DMS153 treated with DMSO at 0.1 percent for 48 hours (cell line): Measurements from ENCODE around the gene GPS1.

ENCODE experiments used
- DNase-seq: peaks from one replicate; lab custom pipeline; 2025; ENCODE audit not compliant: unreplicated experiment; lab: John Stamatoyannopoulos, UW

GPS1 gene

GRCh38 chr17:82051776-82052637 is at the start of gene GPS1, which contains the start of gene RFNG:
GPS1 (plus strand) TSS chr17:82051898; CDS start chr17:82051932, 34 bp downstream.
RFNG (minus strand) TSS chr17:82051811; CDS start chr17:82051766, 45 bp downstream.
- peak; percentile 23 for DNase-seq

GRCh38 chr17:82003411-82004381 is 48.0 kb upstream of the GPS1 start:
- no peak for DNase-seq

DNA sequence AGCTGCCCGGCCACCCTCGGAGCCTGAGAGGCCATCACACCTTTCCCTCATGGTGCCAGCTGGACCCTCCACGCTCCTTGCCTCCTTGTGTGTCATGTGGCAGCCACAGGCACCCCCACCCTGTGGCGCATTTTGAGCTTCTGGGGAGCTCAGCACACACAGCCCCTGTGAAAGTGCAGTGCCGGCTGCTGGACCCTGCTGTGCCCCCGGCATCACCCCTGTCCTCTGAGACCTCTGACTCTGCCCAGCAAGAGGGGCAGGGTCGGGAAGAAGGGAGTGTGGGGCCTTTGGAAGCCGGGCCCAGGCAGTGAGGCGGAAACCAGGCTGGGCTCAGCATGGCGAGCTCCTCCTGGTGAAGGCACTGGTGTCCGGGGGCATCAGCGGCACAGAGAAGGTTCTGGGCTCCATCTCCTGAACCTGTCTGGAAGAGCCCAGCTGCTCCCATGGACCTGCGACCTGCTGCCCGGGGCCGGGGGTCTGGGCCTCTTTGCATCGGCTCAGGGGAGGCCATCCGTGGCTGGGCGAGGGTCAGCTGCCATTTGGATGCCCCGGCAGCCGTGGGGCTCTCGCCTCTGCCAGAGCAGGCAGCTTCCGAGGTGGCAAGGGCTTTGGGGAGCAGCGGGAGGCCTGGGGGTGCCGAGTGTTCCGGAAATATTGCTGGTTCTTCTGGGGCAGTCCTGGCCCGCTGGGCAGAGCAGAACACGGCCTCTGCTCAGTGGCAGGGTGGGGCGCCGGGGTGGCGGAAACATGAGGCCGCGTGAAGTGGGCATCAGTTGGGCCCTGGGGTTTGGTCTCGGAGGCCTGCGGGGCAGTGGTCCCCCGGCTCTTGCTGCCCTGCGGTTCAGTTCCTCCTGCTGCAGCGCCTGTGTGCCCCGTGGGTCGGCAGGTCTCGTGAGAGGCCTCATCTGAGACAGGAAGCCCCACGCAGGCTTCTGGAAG is 46.9 kb upstream of the GPS1 start:
- DNase-seq: no peak

GRCh38 chr17:82005701-82006348 is 45.9 kb upstream of the GPS1 start:
- no peak for DNase-seq

DNA sequence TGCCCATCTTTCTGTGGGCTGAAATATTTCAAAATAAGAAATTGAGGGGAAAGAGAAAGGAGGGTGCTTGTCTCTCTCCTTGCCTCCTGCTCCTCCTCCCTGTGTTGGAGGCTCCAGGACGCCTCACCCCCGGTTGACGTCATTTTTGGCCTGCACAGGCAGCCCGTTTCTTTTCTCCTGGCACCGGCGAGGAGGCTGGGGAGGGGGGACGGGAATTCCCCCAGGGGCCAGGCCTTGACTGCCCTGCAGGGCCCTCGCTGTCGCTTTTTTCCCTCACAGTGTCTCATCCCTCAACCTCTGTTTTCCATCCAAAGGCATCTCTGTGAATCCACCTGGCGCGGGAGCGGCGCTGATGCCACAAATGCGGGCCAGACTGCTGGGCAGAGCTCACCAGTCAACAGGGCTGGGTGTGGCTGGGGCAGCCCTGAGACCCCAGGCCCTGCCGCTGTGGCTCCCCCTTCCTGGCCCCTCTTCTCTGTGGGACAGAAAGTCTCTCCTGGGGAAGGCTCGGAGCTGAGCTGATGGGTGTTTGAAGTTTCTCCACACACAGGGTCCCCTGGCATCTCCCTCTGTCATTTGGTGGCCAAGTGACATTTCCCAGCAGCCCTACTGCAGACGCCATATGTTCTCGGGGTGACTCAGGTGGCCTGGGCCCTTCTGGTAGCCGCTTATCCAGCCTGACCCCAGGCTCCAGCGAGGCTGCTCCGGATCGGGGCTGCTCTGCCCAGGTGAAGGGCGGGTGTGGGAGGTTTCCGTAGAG is 45.0 kb upstream of the GPS1 start:
- no peak for DNase-seq

GRCh38 chr17:82007228-82007494 is 44.5 kb upstream of the GPS1 start:
- no peak for DNase-seq

DNA sequence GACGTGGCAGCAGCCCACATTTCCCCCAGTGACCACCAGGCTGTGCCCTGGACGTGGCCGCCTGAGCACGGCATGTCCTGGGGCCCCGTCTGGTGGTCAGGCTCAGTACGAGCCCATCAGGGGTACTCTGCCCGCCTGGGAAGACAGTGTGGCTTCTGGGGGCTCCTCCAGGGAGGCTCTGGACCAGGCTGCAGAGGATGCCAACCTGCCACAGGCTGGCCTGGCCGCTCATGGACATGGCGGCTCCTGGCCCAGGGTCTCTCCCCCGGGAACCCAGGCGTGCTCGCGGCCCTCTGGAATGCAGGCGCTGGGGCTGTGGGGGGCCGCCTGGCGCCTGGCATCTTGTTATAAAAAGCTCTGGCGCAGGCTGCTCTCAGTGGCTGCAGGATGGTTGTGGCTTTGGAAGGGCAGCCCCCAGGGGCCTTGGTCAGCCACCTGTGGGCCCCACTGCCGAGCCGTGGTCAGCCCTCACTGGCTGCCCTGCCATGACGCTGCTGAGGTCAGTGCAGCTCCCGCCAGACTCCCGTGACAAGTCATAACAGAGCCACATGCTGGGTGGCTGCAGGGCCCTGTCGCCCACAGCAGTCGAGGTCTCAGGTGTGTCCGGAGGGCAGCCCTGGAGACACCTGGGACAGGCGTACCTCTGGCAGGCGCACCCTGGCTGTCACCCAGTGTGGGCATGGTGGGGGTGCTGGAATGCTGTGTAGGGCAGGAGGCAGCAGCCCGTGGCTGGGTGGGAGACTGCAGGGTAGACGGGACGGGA is 44.0 kb upstream of the GPS1 start:
- DNase-seq: no peak

DNA sequence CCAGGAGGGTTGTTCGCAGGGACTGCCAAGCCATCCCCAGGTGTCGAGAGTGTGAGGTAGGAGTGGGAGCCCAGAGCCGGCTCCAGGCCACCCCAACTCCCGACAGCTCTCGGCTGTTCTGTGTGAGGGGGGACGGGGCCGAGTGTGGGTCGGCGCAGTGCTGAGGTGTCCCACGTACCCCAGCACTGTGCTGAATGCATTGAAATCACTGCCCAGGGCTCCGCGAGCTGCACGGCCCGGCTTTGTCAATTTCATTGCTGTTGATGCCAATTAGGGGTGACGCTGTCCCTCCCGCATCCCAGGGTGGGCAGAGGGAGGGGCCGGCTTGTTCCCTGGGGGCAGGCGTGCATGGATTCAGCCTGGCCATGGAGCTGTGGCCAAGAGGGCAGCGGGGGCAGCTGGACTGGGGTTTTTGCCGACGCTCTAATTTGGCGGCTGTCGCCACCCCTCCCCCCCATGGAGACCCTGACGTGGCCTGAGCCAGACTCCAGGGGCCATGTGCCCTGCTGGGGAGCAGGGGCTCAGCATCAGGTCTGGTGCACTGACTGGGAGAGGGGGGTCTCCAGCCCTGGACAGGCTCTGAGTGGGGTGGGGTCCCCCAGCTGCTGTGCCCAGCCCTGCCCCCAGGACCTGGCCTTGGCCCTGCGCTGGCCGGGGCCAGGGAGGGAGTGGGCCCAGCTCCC is 43.3 kb upstream of the GPS1 start:
- no peak for DNase-seq

- DNase-seq: no peak
Observed at GRCh38 chr17:82008941-82009405, 42.7 kb upstream of the GPS1 start.

DNA sequence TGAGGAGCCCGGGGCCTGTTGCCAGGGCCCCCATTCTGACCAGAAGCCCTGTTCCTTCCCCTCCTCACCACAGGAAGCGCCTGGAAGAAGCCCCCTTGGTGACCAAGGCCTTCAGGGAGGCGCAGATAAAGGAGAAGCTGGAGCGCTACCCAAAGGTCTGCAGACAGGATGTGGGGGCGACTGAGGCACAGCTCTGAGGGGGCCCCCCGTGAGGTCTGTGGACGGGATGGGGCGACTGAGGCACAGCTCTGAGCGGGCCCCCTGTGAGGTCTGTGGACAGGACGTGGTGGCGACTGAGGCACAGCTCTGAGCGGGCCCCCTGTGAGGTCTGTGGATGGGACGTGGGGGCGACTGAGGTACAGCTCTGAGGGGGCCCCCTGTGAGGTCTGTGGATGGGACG is 42.3 kb upstream of the GPS1 start:
- no peak for DNase-seq

DNA sequence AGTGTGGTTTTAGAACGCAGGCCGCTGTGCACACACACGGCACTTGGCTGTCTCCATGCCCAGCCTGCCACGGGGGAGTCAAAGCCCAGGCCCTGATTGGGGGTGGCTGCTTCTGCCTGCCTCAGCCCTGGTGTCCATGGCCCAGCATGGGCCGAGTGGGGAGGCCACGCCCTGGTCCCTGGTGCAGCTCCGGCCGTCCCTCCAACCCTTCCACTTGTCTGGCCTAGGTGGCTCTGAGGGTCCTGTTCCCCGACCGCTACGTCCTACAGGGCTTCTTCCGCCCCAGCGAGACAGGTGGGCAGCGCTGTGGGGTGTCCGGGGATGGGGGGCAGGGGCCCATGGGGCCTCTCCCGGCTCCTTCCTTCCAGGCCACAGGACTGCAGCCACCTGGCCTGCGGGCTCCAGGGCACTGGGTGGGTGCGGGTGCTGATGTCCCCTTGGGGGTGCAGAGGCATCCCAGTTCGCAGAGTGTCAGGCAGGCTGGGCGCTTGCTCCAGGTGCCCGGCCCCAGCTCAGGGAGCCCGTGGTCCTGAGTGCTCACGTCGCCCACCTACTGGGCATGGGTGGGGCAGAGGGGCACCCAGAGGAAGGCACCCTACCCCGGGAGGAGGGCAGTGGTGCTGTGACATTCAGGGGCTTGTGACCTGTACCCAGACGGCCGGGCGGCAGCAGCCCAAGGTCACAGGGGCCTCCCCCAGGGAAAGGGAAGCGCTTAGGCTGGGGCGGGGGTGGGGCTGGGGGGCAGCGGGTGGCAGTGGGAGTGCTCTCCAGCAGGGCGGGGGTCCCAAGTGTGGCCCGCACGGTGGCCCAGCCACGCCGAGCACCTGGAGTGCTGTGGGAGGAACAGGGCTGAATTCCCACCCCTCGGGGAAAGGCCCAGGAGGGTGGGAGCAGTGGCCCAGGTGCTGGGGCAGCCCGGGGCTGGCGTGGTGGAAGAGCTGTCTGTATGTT is 40.8 kb upstream of the GPS1 start:
- no peak for DNase-seq

DNA sequence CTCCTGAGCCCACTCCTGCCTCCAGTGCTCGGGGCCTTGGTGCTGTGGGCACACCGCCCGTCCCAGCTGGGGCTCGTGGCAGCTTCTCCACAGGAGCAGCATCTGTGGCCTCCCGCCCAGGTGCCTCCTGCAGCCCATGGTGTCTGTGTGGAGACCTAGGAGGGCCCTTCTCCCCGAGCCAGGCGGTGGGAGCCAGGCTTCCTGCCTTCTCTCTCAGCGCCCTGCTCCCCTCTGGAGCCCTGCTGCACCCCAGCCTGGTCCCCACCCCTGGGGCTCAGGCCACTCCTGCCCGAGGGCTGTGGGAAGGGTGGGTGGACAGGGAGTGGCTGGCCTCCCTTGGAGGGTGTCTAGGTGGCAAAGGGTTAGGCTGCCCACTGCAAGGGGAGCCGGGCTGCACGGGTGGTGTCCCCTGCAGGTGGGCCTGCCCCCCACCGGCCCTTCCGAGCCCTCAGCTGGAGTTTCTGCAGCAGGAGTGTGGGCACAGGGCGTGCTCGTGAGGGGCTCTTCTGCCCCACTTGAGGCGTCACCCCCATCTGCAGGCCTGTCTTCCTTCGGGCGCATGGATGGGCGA is 40.0 kb upstream of the GPS1 start:
- no peak for DNase-seq

DNA sequence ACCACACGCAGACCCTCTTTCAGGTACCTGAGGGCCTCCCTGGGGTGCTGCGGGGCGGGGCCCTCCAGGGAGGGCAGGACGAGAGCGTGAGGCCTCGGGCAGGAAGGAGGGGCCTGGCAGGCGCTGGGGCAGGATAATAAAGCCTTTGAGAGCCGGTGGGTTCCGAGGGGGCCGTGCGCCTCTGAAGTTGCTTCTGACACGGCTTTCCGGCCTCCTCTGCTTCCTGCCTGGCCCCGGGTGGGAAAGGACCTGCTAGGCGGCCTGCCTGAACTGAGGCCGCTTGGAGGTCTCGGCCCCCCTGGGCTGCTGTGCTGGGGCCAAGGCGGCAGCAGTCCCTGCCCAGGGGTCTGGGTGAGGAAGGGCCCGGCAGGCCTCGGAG is 39.4 kb upstream of the GPS1 start:
- DNase-seq: no peak

GRCh38 chr17:82012640-82013295 is 38.9 kb upstream of the GPS1 start:
- peak; percentile 21 for DNase-seq

DNA sequence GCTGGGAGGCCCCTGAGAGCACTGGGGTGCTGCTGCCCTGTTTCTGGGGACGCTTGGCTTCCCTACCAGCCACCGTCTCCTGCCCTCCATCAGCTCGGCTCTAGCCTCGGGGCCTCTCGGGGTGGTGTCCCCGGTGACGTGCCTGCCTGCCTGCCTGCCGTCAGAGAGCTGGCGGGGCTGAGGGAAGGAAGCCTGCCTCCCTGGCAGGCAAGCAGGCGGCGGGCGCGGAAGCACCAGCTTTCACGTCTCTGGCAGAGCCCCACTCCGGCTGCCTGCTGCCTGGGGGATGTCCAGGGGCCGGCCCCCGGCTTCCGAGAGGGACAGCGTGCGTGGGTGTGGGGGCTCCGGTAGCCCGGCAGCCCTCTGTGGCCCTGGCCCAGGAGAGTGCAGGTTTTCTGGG is 38.4 kb upstream of the GPS1 start:
- DNase-seq: no peak

- no peak for DNase-seq
Observed at GRCh38 chr17:82013772-82014321, 37.9 kb upstream of the GPS1 start.
